Astrocyte of the spinal cord (primary cell): ENCODE data around the gene SYNGR3.

ENCODE experiments used
- DNase-seq: peaks from one replicate; pipeline ENCODE4 v3.0.0; 2011; ENCODE audit warnings: low read depth, low spot score
- H3K4me3 ChIP-seq: 2 replicates; pipeline ENCODE4 v1.5.1; 2011; ENCODE audit warnings: low read depth, mild to moderate bottlenecking, low read length, moderate library complexity
- in situ Hi-C: cut with HindIII; loops from 2 replicates; pipeline ENCODE4 v1.10.0; 2017; ENCODE audit warnings: low sequenced_read_pairs
- TF ChIP-seq, protein P1 (sequence below): IDR thresholded peaks from 2 replicates; pipeline ENCODE4 v1.5.1; 2012; ENCODE audit warnings: low read depth, mild to moderate bottlenecking, low read length, inconsistent platforms

SYNGR3 gene

DNA sequence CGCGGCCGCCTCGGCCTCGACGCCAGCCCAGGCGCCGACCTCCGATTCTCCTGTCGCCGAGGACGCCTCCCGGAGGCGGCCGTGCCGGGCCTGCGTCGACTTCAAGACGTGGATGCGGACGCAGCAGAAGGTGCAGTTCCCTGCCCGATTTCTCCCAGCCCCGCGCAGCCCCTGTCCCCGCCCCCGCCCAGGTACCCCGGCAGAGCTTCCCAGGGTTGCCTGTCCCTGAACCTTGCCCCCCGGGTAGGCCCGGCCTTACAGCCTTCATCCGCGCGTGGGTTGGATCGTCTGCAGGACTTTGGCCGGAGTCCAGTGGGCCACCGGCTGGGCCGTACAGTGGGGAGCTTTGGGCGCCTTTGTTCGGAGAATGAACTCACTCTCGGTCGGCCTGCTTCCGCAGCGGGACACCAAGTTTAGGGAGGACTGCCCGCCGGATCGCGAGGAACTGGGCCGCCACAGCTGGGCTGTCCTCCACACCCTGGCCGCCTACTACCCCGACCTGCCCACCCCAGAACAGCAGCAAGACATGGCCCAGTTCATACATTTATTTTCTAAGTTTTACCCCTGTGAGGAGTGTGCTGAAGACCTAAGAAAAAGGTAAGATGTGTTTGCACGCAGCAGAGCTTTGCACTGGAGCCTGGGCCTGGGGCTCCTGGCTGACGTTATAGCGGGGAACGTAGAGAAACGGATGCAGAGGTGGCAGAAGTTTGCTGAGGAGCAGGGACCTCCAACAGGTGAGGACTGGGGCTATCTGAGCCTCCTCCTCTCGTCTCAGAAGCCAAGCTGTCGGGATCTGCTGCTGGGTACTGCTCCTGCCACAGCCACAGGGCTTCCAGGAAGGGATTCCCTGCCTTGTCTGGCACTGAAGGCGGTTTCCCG, 5.2 kb upstream of the SYNGR3 start:
- H3K4me3 ChIP-seq, result peak overlapping the region; percentile 73
- in situ Hi-C loops, result no loop called here
- no peak for DNase-seq
- TF ChIP-seq, protein P1, sequence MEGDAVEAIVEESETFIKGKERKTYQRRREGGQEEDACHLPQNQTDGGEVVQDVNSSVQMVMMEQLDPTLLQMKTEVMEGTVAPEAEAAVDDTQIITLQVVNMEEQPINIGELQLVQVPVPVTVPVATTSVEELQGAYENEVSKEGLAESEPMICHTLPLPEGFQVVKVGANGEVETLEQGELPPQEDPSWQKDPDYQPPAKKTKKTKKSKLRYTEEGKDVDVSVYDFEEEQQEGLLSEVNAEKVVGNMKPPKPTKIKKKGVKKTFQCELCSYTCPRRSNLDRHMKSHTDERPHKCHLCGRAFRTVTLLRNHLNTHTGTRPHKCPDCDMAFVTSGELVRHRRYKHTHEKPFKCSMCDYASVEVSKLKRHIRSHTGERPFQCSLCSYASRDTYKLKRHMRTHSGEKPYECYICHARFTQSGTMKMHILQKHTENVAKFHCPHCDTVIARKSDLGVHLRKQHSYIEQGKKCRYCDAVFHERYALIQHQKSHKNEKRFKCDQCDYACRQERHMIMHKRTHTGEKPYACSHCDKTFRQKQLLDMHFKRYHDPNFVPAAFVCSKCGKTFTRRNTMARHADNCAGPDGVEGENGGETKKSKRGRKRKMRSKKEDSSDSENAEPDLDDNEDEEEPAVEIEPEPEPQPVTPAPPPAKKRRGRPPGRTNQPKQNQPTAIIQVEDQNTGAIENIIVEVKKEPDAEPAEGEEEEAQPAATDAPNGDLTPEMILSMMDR, result no peak

DNA sequence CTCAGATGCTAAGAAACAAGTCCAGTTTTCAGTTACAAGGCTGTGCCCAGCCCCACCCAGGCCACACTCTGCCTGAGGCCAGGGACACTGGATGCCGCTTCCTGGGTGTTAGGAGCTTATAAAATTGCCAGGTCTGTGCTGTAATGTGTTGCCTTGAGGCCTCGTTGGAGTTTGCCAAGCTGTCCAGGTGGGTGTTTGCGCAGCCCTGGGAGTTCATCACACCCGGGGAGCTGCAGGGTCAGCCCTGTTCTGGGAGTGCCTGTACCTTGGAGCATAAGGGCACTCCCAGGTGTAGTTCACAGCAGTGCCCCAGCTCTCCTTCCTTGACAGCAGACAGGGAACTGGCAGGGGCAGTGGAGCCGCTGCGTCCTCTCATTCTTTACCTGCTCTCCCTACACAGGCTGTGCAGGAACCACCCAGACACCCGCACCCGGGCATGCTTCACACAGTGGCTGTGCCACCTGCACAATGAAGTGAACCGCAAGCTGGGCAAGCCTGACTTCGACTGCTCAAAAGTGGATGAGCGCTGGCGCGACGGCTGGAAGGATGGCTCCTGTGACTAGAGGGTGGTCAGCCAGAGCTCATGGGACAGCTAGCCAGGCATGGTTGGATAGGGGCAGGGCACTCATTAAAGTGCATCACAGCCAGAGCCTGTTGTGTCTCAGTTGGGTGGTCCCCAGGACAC, 4.2 kb upstream of the SYNGR3 start:
- no peak for DNase-seq
- H3K4me3 ChIP-seq, result peak overlapping the region; percentile 73
- in situ Hi-C loops, result no loop called here
- TF ChIP-seq, protein P1, result no peak

DNA sequence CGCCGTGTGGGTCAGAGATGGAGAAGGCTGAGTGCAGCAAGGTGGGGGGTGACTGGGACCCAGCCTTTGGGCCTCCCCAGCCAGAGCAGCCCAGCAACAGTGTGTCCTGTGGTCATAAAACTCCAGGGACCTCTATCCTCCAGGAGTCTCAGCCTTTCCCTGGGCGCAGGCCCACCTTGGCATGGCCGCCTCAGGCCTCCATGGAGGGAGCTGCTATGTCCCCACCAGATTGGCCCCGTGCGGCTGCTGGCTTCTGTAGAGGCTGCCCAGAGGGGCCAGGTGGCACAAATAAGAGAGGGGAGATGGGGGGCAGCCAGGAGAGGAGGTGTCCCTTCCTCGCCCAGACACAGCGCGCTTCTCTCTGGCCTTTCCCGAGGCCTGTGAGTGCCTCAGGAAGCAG, 2.6 kb upstream of the SYNGR3 start:
- in situ Hi-C loops, result no loop called here
- TF ChIP-seq, protein P1, result no peak
- no peak for DNase-seq
- H3K4me3 ChIP-seq, result no peak overlapping the region

DNA sequence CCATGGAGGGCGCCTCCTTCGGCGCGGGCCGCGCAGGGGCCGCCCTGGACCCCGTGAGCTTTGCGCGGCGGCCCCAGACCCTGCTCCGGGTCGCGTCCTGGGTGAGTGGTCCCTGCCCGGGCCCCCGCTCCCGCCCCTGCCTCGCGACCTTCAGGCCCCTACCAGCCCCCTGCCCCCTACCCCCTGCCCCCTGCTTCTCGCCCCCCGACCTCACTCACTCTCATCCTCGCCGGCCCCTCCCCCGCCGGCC, 256 bp downstream of the SYNGR3 start:
- TF ChIP-seq, protein P1, result no peak
- in situ Hi-C loops, result no loop called here
- no peak for DNase-seq
- no peak overlapping the region for H3K4me3 ChIP-seq

DNA sequence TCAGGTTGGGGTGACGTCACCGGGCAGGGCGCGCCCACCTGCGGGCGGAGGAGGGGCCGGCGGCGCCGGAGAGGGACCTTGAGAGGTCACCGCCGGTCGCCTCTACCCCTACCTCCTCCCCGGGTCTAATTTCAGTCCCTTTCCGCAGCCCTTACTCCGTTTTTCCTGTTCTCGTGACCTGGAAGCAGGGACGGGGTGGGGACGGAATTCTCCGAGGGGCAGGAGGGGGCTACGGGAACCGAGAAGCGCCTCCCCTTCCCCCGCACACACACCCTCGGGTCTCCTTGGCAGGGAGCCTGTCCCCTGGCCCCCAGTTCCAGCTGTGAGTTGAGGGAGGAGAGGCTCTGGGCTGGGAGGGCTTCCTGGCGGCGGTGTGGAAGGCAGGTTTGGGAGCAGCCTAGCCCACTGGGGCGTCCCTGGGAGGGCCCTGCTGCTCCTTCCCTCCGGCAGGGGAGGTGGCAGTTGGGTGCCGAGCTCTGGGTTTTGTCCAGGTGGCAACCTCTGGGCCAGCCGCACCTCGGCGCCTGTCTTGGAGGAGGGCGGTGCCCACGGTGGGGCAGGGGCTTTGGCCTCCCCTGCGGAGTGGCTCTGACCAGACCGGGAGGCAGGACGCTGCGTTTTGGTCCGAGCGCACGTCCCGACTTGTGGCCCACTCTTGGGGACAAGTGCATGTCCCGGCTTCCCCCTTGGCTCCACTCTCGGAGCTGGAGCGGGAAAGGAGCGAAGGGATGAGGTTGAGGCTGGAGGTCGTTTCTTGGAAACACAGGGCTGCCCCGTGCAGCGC, 773 bp downstream of the SYNGR3 start:
- in situ Hi-C loops, result no loop called here
- no peak for DNase-seq
- no peak overlapping the region for H3K4me3 ChIP-seq
- TF ChIP-seq, protein P1, result no peak

DNA sequence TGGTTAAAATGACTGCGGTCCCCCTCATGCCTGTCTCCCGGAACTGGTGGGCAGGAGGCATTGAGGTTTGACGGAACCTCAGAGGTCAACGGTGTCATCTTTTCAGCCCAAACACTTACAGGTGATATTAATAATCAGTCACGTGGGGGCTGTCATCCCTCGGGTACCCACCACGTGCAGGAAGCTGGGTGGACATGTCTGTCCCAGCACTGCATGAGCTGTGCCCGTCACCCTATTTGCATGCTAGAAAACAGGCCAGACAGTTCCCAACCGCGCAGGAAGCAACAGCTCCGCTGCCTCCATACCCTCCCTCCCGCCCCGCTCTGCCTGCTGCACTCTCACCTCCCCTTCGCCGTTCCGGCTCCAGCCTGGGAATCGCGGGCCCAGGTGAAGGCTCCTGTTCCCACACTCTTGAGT, 1.4 kb downstream of the SYNGR3 start:
- H3K4me3 ChIP-seq, result no peak overlapping the region
- in situ Hi-C loops, result no loop called here
- TF ChIP-seq, protein P1, result no peak
- no peak for DNase-seq
